ENCODE measurements around the gene NHP2.

GRCh38 chr5:178119915-178120606 is 33.6 kb downstream of the NHP2 start:
- TF ChIP-seq, protein P1, sequence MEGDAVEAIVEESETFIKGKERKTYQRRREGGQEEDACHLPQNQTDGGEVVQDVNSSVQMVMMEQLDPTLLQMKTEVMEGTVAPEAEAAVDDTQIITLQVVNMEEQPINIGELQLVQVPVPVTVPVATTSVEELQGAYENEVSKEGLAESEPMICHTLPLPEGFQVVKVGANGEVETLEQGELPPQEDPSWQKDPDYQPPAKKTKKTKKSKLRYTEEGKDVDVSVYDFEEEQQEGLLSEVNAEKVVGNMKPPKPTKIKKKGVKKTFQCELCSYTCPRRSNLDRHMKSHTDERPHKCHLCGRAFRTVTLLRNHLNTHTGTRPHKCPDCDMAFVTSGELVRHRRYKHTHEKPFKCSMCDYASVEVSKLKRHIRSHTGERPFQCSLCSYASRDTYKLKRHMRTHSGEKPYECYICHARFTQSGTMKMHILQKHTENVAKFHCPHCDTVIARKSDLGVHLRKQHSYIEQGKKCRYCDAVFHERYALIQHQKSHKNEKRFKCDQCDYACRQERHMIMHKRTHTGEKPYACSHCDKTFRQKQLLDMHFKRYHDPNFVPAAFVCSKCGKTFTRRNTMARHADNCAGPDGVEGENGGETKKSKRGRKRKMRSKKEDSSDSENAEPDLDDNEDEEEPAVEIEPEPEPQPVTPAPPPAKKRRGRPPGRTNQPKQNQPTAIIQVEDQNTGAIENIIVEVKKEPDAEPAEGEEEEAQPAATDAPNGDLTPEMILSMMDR (conservative IDR thresholded peaks at IDR 0.05; ENCODE audit: low read depth in 2 of 2) = no peak
- TF ChIP-seq CREB1 (CRISPR knock-in tag; IDR thresholded peaks at IDR 0.05; ENCODE audit: low read depth) (no peak), POLR2AphosphoS5 (IDR thresholded peaks at IDR 0.05; ENCODE audit: low read depth) (no peak), EZH2 (IDR thresholded peaks at IDR 0.05; ENCODE audit: low read depth, unreplicated experiment) (no peak), EZH2phosphoT487 (IDR thresholded peaks at IDR 0.05; ENCODE audit: unreplicated experiment) (no peak)
- TF ChIP-seq, protein P2, sequence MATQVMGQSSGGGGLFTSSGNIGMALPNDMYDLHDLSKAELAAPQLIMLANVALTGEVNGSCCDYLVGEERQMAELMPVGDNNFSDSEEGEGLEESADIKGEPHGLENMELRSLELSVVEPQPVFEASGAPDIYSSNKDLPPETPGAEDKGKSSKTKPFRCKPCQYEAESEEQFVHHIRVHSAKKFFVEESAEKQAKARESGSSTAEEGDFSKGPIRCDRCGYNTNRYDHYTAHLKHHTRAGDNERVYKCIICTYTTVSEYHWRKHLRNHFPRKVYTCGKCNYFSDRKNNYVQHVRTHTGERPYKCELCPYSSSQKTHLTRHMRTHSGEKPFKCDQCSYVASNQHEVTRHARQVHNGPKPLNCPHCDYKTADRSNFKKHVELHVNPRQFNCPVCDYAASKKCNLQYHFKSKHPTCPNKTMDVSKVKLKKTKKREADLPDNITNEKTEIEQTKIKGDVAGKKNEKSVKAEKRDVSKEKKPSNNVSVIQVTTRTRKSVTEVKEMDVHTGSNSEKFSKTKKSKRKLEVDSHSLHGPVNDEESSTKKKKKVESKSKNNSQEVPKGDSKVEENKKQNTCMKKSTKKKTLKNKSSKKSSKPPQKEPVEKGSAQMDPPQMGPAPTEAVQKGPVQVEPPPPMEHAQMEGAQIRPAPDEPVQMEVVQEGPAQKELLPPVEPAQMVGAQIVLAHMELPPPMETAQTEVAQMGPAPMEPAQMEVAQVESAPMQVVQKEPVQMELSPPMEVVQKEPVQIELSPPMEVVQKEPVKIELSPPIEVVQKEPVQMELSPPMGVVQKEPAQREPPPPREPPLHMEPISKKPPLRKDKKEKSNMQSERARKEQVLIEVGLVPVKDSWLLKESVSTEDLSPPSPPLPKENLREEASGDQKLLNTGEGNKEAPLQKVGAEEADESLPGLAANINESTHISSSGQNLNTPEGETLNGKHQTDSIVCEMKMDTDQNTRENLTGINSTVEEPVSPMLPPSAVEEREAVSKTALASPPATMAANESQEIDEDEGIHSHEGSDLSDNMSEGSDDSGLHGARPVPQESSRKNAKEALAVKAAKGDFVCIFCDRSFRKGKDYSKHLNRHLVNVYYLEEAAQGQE (IDR thresholded peaks at IDR 0.05; ENCODE audit: unreplicated experiment) = no peak
